SKM-1 (cell line): ENCODE results near the gene IL11RA.
"Not testable (repeated sequence)": the region's sequence is repeated elsewhere in the genome, so short reads cannot be mapped to it uniquely, and the experiment has no call there.

Experiments used
- DNase-seq: peaks from one replicate; lab custom pipeline; 2025; ENCODE audit not compliant: unreplicated experiment; lab: John Stamatoyannopoulos, UW

IL11RA gene

GRCh38 chr9:34628656-34629490 lies 23.1 kb upstream of the IL11RA start, which contains the start of gene ARID3C:
Gene ARID3C (minus strand): TSS chr9:34629066. CDS start chr9:34628014, 1,052 bp downstream.
- no peak for DNase-seq

- DNase-seq, result no peak
These were observed 22.5 kb upstream of the IL11RA start for GRCh38 chr9:34629491-34629808.

DNA sequence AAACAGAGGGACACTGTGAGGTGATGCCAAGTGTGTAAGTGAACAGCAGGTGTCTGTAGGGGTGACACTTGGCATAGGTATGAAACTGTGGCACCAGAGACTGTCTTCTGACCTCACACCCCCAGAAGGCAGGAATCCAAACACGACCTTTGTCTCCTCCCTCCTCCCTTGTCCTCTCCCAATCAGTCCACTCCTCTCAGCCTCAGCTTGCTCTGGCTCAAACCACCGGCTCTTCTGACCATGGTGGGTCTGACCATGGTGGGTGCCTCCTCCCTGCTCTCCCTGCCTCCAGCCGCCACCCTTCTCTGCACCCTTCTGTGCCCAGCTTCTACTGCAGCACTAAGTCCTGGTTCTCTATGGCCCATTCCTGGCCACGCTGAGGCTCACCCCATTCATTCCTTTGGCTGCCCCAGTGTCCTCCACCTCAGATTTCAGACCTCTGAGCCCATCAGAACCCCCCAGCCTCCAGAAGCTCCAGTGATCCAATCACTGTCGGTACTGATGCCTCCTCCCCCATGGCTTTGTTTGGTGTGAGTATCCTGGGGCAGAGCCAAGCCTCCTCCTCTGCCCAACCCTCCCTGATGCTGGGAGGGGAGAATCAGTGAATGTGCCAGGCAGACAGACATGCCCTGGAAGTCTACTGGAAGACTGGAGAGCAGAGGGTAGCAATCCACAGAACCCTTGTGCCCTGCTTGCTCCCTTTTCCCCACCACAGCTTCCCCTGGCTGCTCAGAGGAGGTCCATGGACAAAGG lies 21.4 kb upstream of the IL11RA start:
- no peak for DNase-seq

- DNase-seq, result no peak
These were observed 18.8 kb upstream of the IL11RA start for GRCh38 chr9:34633166-34633565.

GRCh38 chr9:34633851-34634550 lies 18.0 kb upstream of the IL11RA start:
- peak; percentile 51 for DNase-seq

GRCh38 chr9:34634551-34635248 lies 17.3 kb upstream of the IL11RA start:
- no peak for DNase-seq

- no peak for DNase-seq
These were observed 16.4 kb upstream of the IL11RA start for GRCh38 chr9:34635556-34635955.

DNA sequence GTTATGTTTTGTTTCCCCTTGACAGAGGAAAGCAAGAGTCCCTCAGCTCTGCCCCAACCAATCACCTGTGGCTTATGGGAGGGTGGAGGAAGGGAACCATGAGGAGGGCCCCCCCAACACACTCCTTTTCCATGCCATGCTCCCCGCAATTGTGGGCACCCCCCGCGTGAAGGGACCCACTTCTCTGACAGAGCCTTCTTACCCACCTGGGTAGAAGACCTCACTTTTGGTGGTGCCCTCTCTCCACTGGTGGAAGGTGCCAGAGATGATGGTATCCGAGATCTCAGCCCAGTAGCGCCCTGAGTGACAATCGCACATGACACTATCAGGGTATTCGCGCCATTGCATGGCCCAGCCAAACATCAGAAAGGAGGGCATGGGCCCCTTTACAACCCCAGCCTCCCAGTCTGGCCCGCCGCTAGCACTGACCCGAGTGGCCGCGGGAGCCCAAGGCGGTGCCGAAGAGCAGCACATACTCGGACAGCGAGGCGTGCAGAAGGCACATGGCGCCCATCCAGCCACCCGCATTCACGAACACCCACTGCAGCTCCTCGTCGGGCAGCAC lies 15.1 kb upstream of the IL11RA start:
- no peak for DNase-seq

DNA sequence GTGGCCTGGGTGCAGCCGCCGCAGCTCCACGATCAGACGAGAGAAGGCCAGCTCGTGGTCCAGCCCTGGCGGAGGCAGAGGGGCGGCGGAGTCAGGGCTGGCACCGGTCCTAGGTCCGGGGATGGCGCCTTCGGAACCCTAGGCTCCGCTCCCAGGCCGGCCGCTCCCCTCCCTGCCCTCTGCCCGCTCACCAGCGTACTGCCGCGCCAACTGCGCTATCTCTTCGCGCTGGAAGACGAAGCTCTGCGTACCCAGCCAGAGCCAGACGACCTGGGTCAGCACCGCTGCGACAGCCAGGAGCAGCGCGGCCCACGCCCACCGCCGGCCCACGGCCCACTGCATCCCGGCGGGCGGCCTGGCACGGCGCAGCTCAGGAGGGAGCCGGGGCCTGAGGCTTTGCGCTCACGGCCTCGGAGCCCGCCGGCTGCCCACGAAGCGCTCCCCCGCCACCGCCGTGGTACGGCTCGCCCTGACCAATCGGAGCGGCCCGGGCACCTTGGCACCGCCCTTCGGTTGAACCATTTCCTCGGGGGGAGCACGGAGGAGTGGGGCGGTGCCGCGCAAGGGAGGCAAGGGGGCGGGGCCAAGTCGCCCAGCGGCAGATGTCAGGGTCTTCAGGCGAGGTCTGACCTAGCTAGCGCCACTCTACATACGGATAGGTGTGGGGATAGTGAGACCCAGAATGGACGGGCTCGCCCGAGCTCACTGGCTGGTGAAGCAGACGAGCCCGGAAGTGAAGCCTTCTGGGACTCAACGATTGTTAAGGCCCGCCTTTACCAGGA lies 14.4 kb upstream of the IL11RA start, which contains the start of gene SIGMAR1:
SIGMAR1 (minus strand) TSS at position 432 of the 782 bp plus-strand sequence; CDS start at position 342, 90 bp downstream.
- peak; percentile 66 for DNase-seq

DNA sequence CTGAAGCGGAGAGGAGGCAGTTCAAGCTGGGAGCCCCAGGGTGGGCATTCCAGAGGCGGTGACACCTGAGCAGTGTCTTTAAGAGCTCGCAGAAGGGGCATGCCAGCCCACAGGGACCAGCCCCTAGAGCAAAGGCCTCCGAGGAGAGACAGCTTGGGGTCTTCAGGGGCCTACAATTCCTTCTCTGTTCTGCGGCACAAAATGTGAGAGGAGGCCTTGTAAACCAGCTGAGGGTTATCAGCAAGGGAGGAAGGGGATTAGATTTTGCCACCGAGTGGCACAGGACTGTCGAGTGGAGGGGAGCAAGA lies 13.9 kb upstream of the IL11RA start:
- no peak for DNase-seq

- not testable (repeated sequence) for DNase-seq
These were observed 12.7 kb upstream of the IL11RA start for GRCh38 chr9:34639322-34639721.

GRCh38 chr9:34642679-34643078 lies 9.3 kb upstream of the IL11RA start:
- DNase-seq, result no peak

- DNase-seq, result no peak
These were observed 7.1 kb upstream of the IL11RA start for GRCh38 chr9:34644766-34645314.

- DNase-seq, result peak; percentile 60
These were observed 5.5 kb upstream of the IL11RA start, which contains the start of gene GALT for GRCh38 chr9:34646211-34647083. Gene GALT (plus strand): TSS chr9:34646675. CDS start chr9:34646705, 30 bp downstream.

DNA sequence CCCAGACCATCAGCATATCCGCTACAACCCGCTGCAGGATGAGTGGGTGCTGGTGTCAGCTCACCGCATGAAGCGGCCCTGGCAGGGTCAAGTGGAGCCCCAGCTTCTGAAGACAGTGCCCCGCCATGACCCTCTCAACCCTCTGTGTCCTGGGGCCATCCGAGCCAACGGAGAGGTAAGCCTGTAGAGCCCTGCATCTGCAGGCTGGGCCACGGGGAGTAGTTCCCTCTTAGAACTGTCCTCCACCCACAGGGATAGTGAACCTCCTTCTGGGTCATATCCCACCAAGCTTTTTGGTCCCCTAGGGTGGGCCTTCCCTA lies 4.9 kb upstream of the IL11RA start:
- DNase-seq, result no peak

DNA sequence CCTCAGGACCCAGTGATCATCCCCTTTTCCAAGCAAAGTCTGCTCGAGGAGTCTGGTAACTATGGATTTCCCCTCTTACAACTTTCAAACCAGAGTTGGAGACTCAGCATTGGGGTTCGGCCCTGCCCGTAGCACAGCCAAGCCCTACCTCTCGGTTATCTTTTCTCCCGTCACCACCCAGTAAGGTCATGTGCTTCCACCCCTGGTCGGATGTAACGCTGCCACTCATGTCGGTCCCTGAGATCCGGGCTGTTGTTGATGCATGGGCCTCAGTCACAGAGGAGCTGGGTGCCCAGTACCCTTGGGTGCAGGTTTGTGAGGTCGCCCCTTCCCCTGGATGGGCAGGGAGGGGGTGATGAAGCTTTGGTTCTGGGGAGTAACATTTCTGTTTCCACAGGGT lies 4.3 kb upstream of the IL11RA start:
- no peak for DNase-seq

DNA sequence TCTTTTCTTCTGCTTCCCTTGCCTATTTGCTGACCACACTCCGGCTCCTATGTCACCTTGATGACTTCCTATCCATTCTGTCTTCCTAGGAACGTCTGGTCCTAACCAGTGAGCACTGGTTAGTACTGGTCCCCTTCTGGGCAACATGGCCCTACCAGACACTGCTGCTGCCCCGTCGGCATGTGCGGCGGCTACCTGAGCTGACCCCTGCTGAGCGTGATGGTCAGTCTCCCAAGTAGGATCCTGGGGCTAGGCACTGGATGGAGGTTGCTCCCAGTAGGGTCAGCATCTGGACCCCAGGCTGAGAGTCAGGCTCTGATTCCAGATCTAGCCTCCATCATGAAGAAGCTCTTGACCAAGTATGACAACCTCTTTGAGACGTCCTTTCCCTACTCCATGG lies 3.3 kb upstream of the IL11RA start:
- no peak for DNase-seq

DNA sequence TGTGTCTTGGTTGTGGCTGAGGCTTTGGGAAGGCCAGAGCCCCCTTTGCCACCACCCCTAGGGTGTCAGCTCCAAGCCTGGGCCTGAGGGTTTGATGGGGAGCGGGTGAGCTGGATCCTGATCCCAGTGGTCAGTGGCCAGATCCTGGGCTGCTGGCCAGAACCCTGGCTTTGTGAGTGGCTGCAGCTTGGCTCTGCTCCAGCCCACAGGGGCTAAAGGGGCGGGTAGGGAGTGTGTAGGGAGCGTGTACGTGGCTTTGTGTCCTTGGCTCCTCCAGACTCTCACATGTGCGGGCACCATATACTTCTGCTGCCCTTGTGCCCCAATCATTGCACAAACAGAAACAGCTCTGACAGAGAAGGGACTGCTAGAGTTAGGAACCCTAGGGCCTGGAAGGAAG lies 1.2 kb upstream of the IL11RA start:
- DNase-seq, result no peak

DNA sequence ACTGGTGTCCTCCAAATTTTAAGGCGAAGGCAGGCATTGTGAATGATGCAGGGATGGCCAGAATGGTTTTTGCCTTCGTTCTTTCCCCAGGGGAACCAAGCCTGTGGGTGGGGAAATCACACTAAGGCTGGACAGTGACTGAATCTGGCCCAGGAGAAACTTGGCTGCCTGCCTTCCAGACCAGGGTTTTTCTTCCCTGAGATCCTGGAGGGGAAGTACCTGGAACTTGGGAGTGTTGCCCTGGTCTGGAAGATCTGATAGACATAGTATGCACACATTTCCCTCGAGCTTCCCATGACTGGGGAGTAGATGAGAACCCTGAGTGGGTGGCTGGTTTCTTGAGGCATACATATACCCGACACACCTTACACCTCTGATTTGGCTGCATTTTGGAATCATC lies 664 bp upstream of the IL11RA start:
- DNase-seq, result no peak
